ENCODE results near the gene ATAD2B.

DNA sequence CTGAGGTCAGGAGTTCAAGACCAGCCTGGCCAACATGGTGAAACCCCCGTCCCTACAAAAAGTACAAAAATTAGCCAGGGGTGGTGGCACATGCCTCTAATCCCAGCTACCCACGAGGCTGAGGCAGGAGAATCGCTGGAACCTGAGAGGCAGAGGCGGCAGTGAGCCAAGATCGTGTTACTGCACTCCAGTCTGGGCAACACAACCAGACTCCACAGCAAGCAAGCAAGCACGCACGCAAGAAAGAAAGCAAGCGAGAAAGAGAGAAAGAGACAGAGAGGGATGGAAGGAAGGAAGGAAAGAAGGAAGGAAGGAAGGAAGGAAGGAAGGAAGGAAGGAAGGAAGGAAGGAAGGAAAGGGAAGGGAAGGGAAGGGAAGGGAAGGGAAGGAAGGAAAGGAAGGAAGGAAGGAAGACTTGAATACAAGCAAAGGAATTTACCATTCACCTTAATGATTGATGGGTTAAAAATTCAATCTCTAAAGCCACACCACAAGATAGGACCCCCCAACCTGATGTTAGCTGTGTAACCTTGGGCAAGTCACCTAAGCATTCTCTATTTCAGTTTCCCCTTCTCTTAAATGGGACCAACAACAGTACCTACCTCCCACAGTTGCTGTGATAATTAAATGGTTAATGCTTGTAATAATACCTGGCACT is 181.7 kb downstream of the ATAD2B start:
- TF ChIP-seq CTCF (IDR thresholded peaks at IDR 0.05; ENCODE audit: low read depth, low read length) (no peak), EZH2phosphoT487 (IDR thresholded peaks at IDR 0.05; ENCODE audit: low read depth) (no peak)
